Measurements from ENCODE around the gene POP4. TPM values are rescaled to one million over a fixed set of nuclear protein-coding genes. Genes with fewer than 3 reads are reported as not detected.

POP4 gene
- total and polyA plus RNA-seq, 9 of the 15 experiments (the other 6 are each of a cell fraction or from before 2014, with no cell fraction given), result 42.1 to 128 (median 99.0) TPM

DNA sequence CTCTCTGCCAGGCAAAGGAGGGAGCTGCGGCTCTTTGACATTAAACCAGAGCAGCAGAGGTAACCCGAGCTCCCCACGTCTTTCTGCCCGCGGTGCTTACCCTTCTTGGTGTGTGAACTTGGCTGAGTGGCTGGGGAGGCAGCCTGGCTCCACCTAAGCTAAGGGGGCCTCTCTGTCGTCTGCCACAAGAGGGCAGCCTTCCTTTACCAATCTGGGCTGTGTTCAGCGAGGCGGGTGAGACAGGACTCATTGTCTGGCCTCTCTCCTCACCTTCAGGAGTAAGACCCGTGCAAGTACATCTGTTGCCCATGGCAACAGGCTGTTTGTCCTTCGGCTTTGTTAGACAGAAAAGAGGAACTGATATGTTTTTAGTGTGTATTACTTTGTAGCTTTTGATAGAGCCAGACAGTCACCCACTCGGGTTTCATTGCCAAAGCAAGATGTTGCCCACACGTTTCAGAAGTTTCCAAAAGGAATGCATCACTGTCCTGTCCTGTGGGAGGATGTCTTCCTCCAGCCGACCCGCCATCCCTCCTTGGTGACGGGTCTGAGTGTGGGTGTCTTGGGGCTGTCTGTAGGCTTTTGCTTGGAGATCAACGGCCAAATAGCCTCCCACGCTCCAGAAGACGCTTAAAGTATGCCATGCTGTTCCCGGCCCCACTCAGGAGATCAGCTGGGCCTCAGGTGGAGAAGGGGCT lies 4.6 kb downstream of the POP4 start (continued):
- no peak for TF ChIP-seq TBL1XR1 (IDR thresholded peaks at IDR 0.05; ENCODE audit: low read length in 2 of 2)
- TF ChIP-seq NFE2 (IDR thresholded peaks at IDR 0.05; ENCODE audit: low read depth), result peak; percentile 69
- TF ChIP-seq HMBOX1 (IDR thresholded peaks at IDR 0.05), result no peak
- TF ChIP-seq RB1 (IDR thresholded peaks at IDR 0.05; ENCODE audit: low read depth), result peak; percentile 61
- peak; percentile 90 to 94 (median 92) for TF ChIP-seq CTCF (IDR thresholded peaks at IDR 0.05 in 2 of 3, conservative IDR thresholded peaks at IDR 0.05 in 1 of 3; ENCODE audit: insufficient read depth in 2 of 3, low read depth in 1 of 3, low read length in 3 of 3)
- no peak for TF ChIP-seq CHD2 (IDR thresholded peaks at IDR 0.05; ENCODE audit: low read depth, low read length)
- peak; percentile 97 for TF ChIP-seq SMC3 (conservative IDR thresholded peaks at IDR 0.05; ENCODE audit: insufficient read depth, low read depth, low read length)
- TF ChIP-seq CHCHD3 (CRISPR knock-in tag; IDR thresholded peaks at IDR 0.05), result no peak
- TF ChIP-seq GABPB1 (CRISPR knock-in tag; IDR thresholded peaks at IDR 0.05), result 0 out of 2 replicates have a peak, but pooled peaks have one; percentile 33
- TF ChIP-seq, protein P1, sequence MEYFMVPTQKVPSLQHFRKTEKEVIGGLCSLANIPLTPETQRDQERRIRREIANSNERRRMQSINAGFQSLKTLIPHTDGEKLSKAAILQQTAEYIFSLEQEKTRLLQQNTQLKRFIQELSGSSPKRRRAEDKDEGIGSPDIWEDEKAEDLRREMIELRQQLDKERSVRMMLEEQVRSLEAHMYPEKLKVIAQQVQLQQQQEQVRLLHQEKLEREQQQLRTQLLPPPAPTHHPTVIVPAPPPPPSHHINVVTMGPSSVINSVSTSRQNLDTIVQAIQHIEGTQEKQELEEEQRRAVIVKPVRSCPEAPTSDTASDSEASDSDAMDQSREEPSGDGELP (CRISPR knock-in tag; IDR thresholded peaks at IDR 0.05; ENCODE audit: borderline replicate concordance), result 0 out of 2 replicates have a peak, but pooled peaks have one; percentile 12
- no peak for TF ChIP-seq TEAD1 (CRISPR knock-in tag; IDR thresholded peaks at IDR 0.05)
- peak in 1 of 3 experiments; percentile 20 for TF ChIP-seq YY1 (IDR thresholded peaks at IDR 0.05; ENCODE audit: borderline replicate concordance in 1 of 3, control insufficient read depth in 1 of 3, extremely low read depth in 1 of 3, insufficient read depth in 3 of 3, insufficient read length in 1 of 3, insufficient replicate concordance in 2 of 3, low read depth in 1 of 3, low read length in 2 of 3)
- TF ChIP-seq HIVEP1 (CRISPR knock-in tag; IDR thresholded peaks at IDR 0.05), result no peak
- TF ChIP-seq MAFK (IDR thresholded peaks at IDR 0.05; ENCODE audit: low read length), result 0 out of 2 replicates have a peak, but pooled peaks have one; percentile 40
- no peak for TF ChIP-seq ZNF778 (CRISPR knock-in tag; IDR thresholded peaks at IDR 0.05)
- TF ChIP-seq MXI1 (IDR thresholded peaks at IDR 0.05; ENCODE audit: low read depth, low read length), result 0 out of 2 replicates have a peak, but pooled peaks have one; percentile 38
- TF ChIP-seq PTTG1 (tag; IDR thresholded peaks at IDR 0.05; ENCODE audit: low read depth), result no peak
- no peak for TF ChIP-seq ZKSCAN8 (CRISPR knock-in tag; IDR thresholded peaks at IDR 0.05)
- peak; percentile 94 for TF ChIP-seq RFX1 (IDR thresholded peaks at IDR 0.05)
- 0 out of 4 replicates have a peak, but pooled peaks have one; percentile 15 to 52 for TF ChIP-seq MAZ (CRISPR knock-in tag; conservative IDR thresholded peaks at IDR 0.05 in 1 of 2, IDR thresholded peaks at IDR 0.05 in 1 of 2)
- no peak for TF ChIP-seq FOXA1 (IDR thresholded peaks at IDR 0.05; ENCODE audit: borderline replicate concordance)
- TF ChIP-seq RFX7 (CRISPR knock-in tag; IDR thresholded peaks at IDR 0.05), result no peak
- peak; percentile 84; the same call in 1 of the 2 replicates for TF ChIP-seq CTBP1 (IDR thresholded peaks at IDR 0.05; ENCODE audit: borderline replicate concordance)
- TF ChIP-seq HEY1 (CRISPR knock-in tag; IDR thresholded peaks at IDR 0.05; ENCODE audit: borderline replicate concordance), result no peak

Data from K562 (cell line).